Muscle of leg (tissue), 11 donors: ENCODE measurements around the gene CAMTA1. TPM values are rescaled to one million over a fixed set of nuclear protein-coding genes. Genes with fewer than 3 reads are reported as not detected.

Experiments used
- DNase-seq: peaks from one replicate; pipeline ENCODE4 v3.0.0; 2013
- H3K27ac ChIP-seq: one replicate; pipeline ENCODE4 v1.5.1; 2013; ENCODE audit warnings: mild to moderate bottlenecking, low read length, control low read depth
- H3K27me3 ChIP-seq: one replicate; pipeline ENCODE4 v1.6.1; 2013; ENCODE audit warnings: low read length; ENCODE audit not compliant: control insufficient read depth, insufficient read depth
- H3K36me3 ChIP-seq: one replicate; pipeline ENCODE4 v1.6.1; 2013; ENCODE audit warnings: low read length; ENCODE audit not compliant: control insufficient read depth, insufficient read depth
- H3K4me1 ChIP-seq: one replicate; pipeline ENCODE4 v1.6.1; 2013; ENCODE audit warnings: low read length; ENCODE audit not compliant: control insufficient read depth, insufficient read depth
- H3K4me3 ChIP-seq: one replicate; pipeline ENCODE4 v1.5.1; 2013; ENCODE audit warnings: low read length, control low read depth
- H3K9me3 ChIP-seq: replicated peaks from 2 replicates; pipeline ENCODE4 v1.6.1; 2013; ENCODE audit warnings: low read depth, low read length; ENCODE audit not compliant: control insufficient read depth
- WGBS: methylation state at CpG from one replicate; pipeline ENCODE4 v1.1.5; 2013; ENCODE audit warnings: missing lambda C conversion rate; ENCODE audit not compliant: insufficient coverage; 5-methylcytosine and 5-hydroxymethylcytosine counted together
- polyA plus RNA-seq, 8 donors: library from polyadenylated mRNA; unstranded; fragments of 120-200 nt; gene quantifications; one replicate each; pipeline versions ENCODE4 v1.2.1 to v1.2.3, GENCODE V29; 2013; ENCODE audit warnings: inconsistent platforms in 1 of 8, low replicate concordance in 1 of 8; ENCODE audit not compliant: insufficient read length in 8 of 8, insufficient read depth in 1 of 8
- total RNA-seq: library from RNA; stranded (reverse); fragments of 120-200 nt; gene quantifications from one replicate; pipeline ENCODE4 v1.2.4, GENCODE V29; 2013

CAMTA1 gene
- total and polyA plus RNA-seq, 9 donors, result 36.4 to 56.4 (median 47.7) TPM

- Histone ChIP-seq H3K27ac (no peak overlapping the region), H3K27me3 (peaks cover 11% of the 10 kb centered on the region), H3K4me1 (peaks cover 33% of the 10 kb centered on the region), H3K36me3 (no peaks in the 10 kb centered on the region), H3K4me3 (no peak overlapping the region), H3K9me3 (no peaks in the 10 kb centered on the region)
- WGBS, result 50% methylated on average over 3 of the region's 13 CpGs
- DNase-seq, result no peak
These were observed 225.4 kb downstream of the CAMTA1 start for GRCh38 chr1:7010534-7011200.

- 88% methylated on average over 9 of the region's 9 CpGs for WGBS
- DNase-seq, result no peak
- Histone ChIP-seq H3K4me1 (peaks cover 33% of the 10 kb centered on the region), H3K27me3 (peaks cover 9% of the 10 kb centered on the region), H3K36me3 (no peaks in the 10 kb centered on the region), H3K9me3 (no peaks in the 10 kb centered on the region), H3K27ac (no peak overlapping the region), H3K4me3 (no peak overlapping the region)
These were observed 226.6 kb downstream of the CAMTA1 start for GRCh38 chr1:7011826-7012225.

GRCh38 chr1:7012461-7012924 lies 227.2 kb downstream of the CAMTA1 start:
- Histone ChIP-seq H3K27me3 (peaks cover 7% of the 10 kb centered on the region), H3K9me3 (no peaks in the 10 kb centered on the region), H3K36me3 (no peaks in the 10 kb centered on the region), H3K4me1 (peaks cover 33% of the 10 kb centered on the region), H3K27ac (no peak overlapping the region), H3K4me3 (no peak overlapping the region)
- DNase-seq, result no peak
- WGBS, result 77% methylated on average over 14 of the region's 14 CpGs

- DNase-seq, result peak; percentile 56
- Histone ChIP-seq H3K27ac (peak overlapping the region; percentile 81), H3K27me3 (peaks cover 7% of the 10 kb centered on the region), H3K4me1 (peaks cover 31% of the 10 kb centered on the region), H3K36me3 (no peaks in the 10 kb centered on the region), H3K4me3 (no peak overlapping the region), H3K9me3 (no peaks in the 10 kb centered on the region)
- WGBS, result 58% methylated on average over 15 of the region's 18 CpGs
These were observed 228.8 kb downstream of the CAMTA1 start for GRCh38 chr1:7013833-7014639.

GRCh38 chr1:7014640-7014930 lies 229.3 kb downstream of the CAMTA1 start:
- peaks cover 31% of the 10 kb centered on the region for H3K4me1 ChIP-seq
- DNase-seq, result peak; percentile 42
- H3K27ac ChIP-seq, result peak overlapping the region; percentile 81
- no peaks in the 10 kb centered on the region for H3K9me3 ChIP-seq
- WGBS, result 24% methylated on average over 4 of the region's 8 CpGs
- H3K4me3 ChIP-seq, result no peak overlapping the region
- H3K27me3 ChIP-seq, result peaks cover 7% of the 10 kb centered on the region
- no peaks in the 10 kb centered on the region for H3K36me3 ChIP-seq

GRCh38 chr1:7015022-7015421 lies 229.8 kb downstream of the CAMTA1 start:
- Histone ChIP-seq H3K9me3 (no peaks in the 10 kb centered on the region), H3K36me3 (no peaks in the 10 kb centered on the region), H3K27ac (peak overlapping the region; percentile 66), H3K27me3 (peaks cover 4% of the 10 kb centered on the region), H3K4me1 (peaks cover 31% of the 10 kb centered on the region), H3K4me3 (no peak overlapping the region)
- DNase-seq, result no peak
- 64% methylated on average over 6 of the region's 7 CpGs for WGBS

GRCh38 chr1:7018351-7018750 lies 233.1 kb downstream of the CAMTA1 start:
- 100% methylated on average over 3 of the region's 7 CpGs for WGBS
- Histone ChIP-seq H3K27me3 (peaks cover 8% of the 10 kb centered on the region), H3K9me3 (no peaks in the 10 kb centered on the region), H3K4me1 (peaks cover 23% of the 10 kb centered on the region), H3K27ac (no peak overlapping the region), H3K4me3 (no peak overlapping the region), H3K36me3 (no peaks in the 10 kb centered on the region)
- DNase-seq, result no peak

- DNase-seq, result no peak
- 83% methylated on average over 11 of the region's 14 CpGs for WGBS
- peaks cover 18% of the 10 kb centered on the region for H3K4me1 ChIP-seq
- H3K27me3 ChIP-seq, result peaks cover 8% of the 10 kb centered on the region
- H3K9me3 ChIP-seq, result no peaks in the 10 kb centered on the region
- no peak overlapping the region for H3K4me3 ChIP-seq
- no peaks in the 10 kb centered on the region for H3K36me3 ChIP-seq
- H3K27ac ChIP-seq, result no peak overlapping the region
These were observed 233.6 kb downstream of the CAMTA1 start for GRCh38 chr1:7018826-7019225.

GRCh38 chr1:7019510-7019909 lies 234.3 kb downstream of the CAMTA1 start:
- H3K27ac ChIP-seq, result no peak overlapping the region
- H3K36me3 ChIP-seq, result no peaks in the 10 kb centered on the region
- peaks cover 11% of the 10 kb centered on the region for H3K4me1 ChIP-seq
- 67% methylated on average over 5 of the region's 9 CpGs for WGBS
- H3K4me3 ChIP-seq, result no peak overlapping the region
- H3K9me3 ChIP-seq, result no peaks in the 10 kb centered on the region
- no peak for DNase-seq
- H3K27me3 ChIP-seq, result peaks cover 6% of the 10 kb centered on the region

- DNase-seq, result no peak
- no peak overlapping the region for H3K27ac ChIP-seq
- H3K27me3 ChIP-seq, result peaks cover 11% of the 10 kb centered on the region
- WGBS, result 39% methylated on average over 3 of the region's 3 CpGs
- H3K4me3 ChIP-seq, result no peak overlapping the region
- no peaks in the 10 kb centered on the region for H3K36me3 ChIP-seq
- no peaks in the 10 kb centered on the region for H3K9me3 ChIP-seq
- no peaks in the 10 kb centered on the region for H3K4me1 ChIP-seq
These were observed 236.8 kb downstream of the CAMTA1 start for GRCh38 chr1:7022058-7022457.
